Esophagus mucosa (tissue), 1 donor: Measurements from ENCODE around the gene SYMPK. TPM values are rescaled to one million over a fixed set of nuclear protein-coding genes. Genes with fewer than 3 reads are reported as not detected.

ENCODE experiments used
- ATAC-seq: fragments of 200-7000 bp; cut with Tn5 transposase; one replicate; pipeline ENCODE4 v1.9.1; 2020
- total RNA-seq: library from RNA; stranded (reverse); gene quantifications from one replicate; pipeline ENCODE4 v1.2.4, GENCODE V29; 2023
- donor health status: DM: yes; HTN: yes; CAD: no.

Gene SYMPK
- total RNA-seq, 1 donor from 2014 or later: 42.9 TPM

DNA sequence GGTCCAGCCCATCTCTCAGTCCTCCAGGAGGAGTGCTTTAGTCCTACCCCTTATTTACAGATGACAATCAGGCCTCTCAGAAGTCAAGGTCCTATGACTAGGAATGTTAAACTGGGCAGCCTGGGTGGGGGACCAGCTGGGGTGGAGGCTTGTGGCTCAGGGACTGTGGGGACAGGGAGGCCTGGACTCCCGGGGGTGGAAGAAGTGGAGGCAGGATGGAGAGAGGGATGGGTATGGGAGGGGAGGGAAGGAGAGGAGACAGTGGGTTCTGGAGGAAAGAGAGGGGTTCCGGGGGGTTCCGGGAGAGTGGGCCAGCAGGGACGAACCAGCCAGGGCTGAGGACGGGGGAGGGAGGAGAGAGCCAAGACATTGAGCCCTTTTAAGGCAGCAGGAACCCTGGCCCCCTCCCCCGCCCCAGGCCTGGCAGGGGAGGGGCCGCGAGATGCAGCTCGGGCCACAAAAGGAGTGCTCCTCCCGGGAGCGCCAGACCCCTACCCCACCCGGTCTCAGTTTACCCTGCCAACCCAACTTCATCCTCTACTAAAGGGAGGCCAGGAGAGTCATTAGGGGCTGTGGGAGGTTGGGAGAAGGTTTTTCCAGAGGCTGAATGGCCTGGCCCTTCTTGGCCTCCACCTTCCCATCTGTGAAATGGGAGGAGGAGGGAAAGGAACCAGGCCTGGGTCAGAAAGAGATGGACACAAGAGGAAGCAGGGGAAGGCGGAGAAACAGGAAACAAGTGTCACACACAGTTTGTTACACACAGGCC, 82.3 kb downstream of the SYMPK start:
- no peak for ATAC-seq

DNA sequence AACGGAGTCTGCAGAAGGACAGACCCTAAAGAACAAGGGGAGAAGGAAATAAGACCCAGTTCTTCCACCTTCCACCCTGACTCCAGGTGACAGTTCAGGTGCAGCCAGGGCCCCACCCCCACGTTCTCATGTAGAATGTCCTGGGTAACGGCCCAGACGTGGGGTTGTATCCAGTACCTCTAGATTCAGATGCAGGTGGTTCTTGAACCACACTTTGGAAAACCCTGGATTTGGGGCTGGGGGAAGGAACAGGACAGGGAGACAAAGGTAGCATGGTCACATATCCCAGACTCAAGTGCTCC, 82.8 kb downstream of the SYMPK start:
- no peak for ATAC-seq

DNA sequence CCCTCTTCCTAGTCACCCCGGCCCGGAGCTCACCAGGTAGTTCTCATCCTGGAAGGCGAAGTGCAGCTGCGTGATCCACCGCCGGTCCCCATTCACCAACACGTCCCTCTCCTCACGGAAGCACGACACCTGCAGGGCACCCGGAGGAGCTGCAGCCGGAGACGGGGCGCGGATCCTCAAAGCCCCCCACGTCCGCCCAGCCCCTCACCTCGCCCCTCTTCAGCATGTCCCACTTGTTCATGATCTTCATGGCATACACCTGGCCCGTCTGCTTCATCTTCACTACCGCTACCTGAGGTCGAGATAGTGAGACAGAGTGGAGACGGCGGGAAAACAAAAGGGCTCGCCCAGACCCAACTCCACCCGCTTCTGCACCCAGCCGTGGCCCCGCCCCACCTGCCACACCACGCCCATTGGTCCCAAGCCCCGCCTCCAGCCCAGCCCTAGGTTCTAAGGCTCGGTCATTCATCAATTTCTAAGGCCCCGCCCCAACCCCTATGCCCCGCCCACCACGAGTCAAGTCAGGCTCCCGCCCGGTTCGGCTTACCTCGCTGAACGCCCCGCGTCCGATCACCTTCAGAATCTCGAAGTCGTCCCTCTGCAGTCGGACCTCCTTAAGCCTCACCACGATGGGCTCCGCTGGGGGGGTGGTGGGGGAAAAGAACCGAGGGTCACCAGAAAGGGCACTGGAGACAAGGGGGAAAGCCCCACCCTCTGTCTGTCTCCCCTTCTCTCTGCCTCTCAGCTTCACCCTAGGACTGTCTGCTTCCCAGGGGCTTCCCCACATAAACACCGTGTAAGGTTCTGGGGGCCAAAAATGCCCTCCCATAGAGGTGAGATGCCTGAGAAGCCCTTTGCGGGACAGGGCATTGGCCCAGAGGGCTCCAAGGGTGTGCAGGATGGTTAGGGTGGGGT, 83.5 kb downstream of the SYMPK start:
- peak; percentile 85 for ATAC-seq

DNA sequence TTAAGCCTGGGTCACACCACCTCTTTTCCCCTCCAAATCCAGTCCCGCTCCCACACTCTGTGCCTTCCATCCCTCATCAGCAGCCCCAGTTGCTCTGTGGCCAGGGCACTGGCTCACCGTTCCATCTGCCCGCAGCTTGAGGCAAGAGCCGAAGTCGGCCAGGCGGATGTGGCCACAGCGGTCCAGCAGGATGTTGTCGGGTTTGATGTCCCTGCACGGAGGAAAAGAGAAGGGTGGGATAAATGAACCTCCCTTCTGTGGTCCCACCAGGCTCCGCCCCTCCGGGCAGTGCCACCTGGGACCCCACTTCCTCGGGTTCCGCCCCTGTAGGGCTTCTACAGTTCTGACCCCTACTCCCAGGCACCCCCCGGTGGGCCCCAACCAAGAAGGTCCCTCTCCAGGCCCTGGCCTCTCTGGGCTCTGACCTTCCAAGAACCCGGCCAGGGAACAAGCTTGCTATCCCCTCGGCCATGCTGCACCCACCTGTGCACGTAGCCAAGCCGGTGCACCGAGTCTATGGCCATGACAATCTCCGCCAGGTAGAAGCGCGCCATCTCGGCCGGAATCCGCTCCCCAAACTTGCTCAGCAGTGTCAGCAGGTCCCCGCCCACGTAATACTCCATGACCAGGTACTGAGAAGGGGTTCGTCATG, 84.8 kb downstream of the SYMPK start:
- ATAC-seq: no peak

DNA sequence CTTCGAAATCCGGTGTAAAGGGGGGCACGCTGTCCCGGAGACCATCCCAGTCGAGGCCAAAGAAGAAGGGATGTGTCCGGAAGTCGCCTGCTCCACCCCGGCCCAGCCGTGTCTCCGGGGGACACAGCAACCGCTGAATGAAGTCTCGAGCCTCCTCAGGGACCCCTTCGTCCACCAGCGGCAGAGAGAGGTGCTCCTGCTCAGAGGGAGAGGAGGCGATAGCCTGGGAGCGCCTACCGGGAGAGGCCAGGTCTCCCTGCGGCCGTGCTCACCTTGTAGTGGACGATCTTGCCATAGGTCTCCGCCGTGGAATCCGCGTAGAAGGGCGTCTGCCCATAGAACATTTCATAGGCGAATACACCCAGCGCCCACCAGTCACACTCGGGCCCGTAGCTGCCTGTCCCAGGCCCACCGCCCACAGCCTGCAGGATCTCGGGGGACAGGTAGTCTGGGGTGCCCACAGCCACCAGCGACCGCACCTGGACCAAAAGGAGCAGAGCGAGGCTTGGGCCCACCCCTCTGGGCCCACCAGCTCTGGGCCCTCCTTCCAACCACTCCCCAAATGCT, 85.5 kb downstream of the SYMPK start:
- no peak for ATAC-seq

DNA sequence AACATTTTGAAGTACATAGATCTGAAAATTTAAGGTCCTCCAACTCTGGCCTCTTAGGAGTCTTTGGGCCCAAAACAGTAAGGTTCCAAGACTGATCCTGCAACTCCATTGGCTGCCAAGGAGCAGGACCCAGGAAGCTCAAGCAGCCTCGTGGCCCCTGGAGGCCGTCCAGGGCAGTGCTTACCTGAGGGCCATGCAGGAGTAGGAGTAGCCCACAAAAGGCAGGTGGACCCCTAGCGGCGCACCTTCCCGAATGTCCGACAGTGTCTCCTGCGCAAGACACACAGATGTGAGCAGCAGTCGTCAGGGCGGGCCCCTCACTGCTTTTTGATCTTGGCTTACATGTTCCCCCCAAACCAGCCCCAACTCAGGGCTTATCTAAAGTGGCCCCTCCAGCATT, 88.2 kb downstream of the SYMPK start:
- ATAC-seq: no peak

DNA sequence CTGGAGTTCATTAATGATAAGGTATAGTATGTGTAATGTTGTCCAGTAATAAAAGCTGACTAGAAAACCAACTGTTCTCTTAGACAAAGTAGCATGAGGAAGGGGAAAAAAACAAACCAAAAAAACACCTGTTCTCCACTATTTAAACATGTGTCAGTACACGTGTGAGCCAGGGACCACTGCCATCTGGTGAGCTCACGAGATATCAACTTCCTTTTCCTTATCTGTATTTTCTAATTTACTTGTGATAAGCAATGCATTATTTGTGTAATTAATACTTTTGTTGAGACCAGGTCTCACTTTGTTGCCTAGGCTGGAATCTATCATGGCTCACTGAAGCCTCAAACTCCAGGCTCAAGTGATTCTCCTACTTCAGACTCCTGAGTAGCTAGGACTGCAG, 89.6 kb downstream of the SYMPK start:
- ATAC-seq: no peak

DNA sequence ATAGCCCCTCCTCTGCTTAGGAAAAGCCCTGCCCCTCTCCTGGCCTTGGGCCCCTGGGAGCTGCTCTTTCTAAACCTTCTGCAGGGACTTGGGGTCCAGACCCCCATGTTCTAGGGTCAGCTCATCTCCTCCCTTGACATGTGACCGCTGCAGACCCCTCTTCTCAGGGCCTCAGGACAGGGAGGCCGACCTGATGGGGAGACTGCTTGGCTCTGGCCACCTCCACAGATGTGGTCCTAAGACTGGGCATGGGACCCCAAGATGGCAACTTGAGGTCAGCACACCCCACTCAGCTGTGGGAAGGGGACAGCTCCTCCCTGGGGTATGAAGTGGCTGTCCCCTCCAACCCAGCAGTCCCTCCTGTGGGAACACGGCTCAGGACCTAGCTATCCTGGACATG, 90.0 kb downstream of the SYMPK start:
- no peak for ATAC-seq

DNA sequence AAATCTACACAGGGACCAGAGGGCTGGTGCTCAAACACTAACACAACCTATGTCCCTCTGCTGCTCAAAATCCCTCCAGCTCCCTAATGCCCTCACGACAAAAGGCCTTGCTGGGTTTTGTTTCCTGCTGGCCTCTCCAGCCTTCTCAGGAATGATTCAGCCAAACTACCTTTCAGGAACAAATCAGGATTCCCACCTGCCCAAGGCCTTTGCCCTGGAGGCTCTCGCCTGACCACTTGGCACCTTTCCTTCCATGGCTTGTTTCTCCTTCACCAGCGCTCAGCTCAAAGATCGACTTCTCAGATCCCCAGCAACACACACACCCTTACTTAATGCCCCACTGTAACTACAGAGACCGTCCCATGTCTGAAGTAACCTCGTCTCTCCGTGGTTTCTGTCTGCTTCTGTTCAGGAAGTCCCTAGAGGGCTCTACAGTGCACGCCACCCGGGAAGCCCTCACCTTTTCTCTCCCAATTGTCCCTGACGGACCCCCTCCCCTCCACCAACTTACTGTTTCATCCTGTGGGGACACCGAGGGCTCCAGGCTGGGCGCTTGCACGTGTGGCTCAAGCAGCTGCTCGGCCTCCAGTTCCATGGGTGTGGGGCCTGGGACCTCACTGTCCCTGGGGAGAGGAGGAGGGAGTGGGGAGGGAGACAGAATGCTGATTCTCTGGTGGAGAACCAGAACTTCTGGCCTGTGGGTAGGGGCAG, 90.7 kb downstream of the SYMPK start:
- ATAC-seq: no peak

DNA sequence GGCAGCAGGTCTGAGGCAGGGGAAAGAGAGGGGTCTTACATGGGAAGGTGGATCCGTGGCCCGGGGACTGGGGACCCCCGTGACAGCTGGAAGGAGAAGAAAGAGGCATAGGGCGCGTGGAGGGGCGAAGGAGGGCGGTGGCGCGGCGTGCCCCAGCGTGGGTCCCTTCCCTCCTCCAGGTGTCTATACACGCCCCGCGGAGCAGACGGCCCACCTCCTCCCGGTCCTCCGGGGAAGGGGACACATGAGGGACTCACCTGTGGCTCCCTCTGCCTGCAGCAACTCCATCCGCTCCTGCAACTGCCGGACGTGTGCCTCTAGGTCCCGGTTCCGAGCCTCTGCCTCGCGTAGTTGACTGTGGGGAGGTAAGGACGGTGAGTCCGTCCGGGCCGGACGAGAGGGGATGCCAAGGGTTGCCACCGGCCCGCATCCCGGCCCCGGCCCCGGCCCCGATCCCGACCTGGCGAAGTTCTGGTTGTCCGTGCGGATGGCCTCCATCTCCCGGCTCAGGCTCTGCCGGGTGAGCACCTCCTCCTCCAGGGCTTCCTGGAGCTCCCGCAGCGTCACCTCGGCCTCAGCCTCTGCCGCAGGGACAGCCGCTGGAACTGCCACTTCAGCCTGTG, 91.5 kb downstream of the SYMPK start:
- no peak for ATAC-seq

DNA sequence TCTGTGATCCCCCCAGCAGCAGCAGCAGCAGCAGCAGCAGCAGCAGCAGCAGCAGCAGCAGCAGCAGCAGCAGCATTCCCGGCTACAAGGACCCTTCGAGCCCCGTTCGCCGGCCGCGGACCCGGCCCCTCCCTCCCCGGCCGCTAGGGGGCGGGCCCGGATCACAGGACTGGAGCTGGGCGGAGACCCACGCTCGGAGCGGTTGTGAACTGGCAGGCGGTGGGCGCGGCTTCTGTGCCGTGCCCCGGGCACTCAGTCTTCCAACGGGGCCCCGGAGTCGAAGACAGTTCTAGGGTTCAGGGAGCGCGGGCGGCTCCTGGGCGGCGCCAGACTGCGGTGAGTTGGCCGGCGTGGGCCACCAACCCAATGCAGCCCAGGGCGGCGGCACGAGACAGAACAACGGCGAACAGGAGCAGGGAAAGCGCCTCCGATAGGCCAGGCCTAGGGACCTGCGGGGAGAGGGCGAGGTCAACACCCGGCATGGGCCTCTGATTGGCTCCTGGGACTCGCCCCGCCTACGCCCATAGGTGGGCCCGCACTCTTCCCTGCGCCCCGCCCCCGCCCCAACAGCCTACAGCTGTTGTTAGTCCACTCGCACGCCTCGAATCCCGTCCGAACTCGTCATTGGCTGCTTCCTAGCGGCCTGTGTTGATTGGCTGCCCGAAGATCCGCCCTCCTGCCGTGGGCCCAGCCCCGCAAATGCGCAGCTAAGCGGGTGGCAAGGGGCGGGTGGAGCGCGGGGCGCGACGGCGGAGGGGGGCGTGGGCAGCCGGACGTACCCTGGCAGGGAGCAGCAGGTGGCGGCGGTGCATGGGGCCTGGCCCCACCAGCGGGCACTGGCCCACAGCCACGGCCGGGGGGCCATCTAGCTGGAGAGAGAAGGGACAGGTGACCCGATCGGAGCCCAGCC, 92.5 kb downstream of the SYMPK start:
- peak; percentile 86 for ATAC-seq

DNA sequence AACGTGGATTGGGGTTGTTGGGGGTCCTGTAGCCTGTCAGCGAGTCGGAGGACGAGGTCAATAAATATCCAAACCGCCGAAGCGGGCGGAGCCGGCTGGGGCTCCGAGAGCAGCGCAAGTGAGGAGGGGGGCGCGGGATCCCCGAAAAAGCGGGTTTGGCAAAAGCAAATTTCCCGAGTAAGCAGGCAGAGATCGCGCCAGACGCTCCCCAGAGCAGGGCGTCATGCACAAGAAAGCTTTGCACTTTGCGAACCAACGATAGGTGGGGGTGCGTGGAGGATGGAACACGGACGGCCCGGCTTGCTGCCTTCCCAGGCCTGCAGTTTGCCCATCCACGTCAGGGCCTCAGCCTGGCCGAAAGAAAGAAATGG, 93.1 kb downstream of the SYMPK start:
- ATAC-seq: peak; percentile 9

DNA sequence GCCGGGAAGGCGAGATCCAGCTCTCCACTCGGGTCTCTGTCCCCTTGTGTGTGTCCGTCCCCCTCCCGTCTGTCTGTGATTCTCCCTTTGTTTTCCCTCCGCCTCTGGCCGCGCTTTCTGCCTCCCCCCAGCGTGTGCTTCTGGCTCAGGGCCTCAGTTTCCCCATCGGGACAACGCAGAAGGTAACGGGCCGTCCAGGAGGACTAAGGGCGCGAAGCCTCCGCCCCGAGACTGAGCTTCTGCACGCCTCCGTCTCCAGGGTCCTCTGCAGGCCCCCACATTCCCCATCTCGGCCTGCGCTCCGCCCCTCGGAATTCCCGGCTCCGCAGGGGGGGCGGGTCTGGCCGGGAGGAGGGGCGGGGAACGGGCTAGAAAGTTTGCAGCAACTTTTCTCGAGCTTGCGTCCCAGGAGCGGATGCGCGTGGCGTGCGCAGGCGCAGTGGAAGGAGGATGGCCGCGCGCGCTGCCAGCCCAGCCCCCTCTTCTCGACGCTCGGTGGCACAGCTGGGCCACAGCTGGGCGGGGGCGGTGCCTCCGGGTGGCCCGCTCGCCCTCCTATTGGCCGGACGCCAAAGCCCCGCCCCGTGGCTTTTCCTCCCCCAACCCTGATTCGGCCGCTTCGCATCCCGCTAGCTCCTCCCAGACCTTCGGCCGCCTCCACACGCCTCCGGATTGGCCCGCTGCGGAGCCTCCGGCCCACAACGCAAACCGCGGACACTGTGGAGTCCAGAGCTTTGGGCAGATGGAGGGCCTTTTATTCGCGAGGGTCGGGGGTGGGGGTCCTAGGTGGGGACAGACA, 93.8 kb downstream of the SYMPK start, which contains the start of gene SIX5:
SIX5 (minus strand) TSS at position 269 of the 799 bp plus-strand sequence. CDS start 408 bp downstream, outside the sequence.
- peak; percentile 73 for ATAC-seq

DNA sequence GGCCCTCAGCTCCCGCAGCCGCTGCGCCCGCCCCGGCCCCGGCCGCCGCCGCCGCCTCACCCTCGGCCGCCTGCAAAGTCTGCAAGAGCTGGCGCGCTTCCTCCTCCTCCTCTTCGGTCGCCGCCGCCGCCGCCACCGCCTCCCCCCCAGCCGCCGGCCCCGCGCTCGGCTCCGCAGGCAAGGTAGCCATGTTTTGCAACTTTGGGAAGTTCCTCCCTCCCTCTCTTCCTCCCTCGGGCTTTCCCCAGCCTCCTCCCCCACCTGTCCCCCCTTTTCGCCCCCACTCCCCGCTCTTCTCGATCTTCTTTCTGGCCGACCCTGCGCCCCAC, 94.3 kb downstream of the SYMPK start:
- ATAC-seq: no peak

DNA sequence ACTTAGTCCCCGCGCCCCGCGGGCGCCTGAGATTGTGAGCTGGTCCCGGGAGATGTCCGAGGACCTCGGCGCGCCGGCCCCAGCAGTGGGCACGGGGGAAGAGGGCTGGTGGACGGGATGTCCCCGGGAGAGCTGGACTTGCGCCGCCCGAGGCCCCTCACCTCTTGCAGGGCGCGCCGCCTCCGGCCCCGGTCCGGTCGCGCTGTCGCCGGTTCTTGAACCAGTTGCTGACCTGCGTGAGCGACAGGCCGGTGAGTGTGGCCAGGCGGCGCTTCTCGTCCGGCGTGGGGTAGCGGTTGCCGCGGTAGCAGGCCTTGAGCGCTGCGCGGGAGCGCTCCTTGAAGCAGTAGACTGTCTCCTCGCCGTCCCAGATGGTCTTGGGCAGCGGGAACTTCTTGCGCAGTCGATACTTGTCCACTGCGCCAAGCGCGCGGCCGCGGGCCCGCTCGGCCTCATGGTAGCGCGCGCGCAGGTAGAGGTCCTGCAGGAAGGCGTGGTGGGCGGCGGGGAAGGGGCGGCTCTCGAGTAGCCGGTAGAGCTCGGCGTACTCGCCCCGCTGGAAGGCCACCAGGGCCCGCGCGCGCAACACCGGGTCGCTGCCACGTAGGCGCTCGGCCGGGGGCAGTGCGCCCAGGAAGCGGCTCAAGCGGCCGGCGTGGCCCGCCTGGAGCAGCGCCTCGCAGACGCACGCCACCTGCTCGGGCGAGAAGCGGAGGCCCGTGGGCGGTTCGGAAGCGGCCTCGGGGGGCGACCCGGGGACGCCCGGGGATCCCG, 94.9 kb downstream of the SYMPK start:
- no peak for ATAC-seq

DNA sequence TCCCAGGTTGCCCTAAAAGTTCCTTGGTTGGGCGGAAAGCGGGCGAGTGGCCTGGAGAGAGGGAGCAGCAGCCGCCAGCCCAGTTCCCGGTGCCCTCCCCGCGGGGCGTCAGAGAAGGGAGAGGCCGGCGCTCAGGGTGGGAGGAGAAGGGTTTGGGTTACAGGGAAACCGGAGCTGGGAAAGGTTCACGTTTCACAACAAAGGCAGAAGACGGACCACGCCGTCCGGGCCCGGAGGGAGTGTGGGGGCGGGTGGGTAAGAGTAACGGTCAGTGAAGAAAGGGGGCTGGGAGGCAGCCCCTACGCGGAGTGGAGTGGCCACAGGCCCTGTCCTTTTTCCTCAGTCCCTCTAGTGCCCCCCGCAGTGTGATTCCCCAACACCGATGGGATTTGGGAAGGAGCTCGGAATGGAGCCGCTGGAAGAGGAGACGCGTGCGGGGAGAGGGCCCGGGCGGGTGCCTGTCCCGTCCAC, 95.5 kb downstream of the SYMPK start:
- ATAC-seq: no peak

DNA sequence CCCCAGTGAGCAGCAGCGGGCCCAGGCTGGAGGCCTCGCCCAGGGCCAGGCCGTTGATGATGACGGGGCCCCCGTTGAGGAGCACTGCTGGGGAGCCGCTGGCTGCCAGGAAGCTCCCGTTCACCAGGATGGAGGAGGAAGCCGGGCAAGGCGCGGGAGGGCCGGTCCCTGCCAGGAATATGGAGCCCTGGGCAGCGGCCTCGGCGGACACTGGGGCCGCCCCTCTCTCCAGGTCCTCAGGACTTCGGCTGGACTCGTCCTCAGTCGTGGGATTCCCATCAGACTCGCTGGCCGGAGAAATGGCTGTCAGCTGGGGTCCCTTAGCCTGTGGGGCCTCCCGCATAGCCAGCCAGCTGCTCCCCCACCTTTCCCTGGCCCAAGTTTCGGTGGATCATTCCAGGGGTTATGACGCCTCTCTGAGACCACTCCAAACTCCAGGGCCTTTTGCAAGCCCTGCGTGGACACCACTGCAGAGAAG, 96.0 kb downstream of the SYMPK start:
- no peak for ATAC-seq

DNA sequence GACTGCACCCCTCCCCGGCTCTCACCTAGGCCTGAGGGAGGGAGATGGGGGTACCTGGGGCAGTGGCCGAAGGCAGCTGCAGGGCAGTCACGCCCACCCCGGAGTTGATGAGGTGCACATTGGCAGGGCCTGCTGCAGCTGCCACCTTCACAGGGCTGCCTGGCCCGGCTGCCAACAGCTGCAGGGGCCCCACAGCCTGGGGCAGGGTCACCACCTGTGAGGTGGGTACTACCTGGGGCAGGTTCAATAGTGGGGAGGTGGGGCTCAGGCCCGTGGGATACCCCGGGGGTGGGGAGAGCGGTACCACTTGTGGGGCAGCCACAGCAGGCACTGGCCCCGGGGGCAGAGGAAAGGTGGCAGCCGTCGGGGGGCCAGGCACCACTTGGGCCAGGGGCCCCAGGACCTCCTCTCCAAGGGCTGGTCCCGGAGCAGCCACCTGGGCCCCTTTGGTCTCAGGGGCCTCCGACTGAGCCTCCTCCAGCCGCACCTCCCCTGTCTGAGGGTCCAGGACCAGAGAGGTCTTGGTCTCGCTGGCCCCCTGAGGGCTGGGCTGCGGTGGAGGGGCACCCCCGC, 96.6 kb downstream of the SYMPK start:
- no peak for ATAC-seq
